Cardiac septum (tissue), 1 donor: ENCODE results near the gene OR10AD1. TPM values are rescaled to one million over a fixed set of nuclear protein-coding genes. Genes with fewer than 3 reads are reported as not detected.
"Not testable (repeated sequence)": the region's sequence is repeated elsewhere in the genome, so short reads cannot be mapped to it uniquely, and the experiment has no call there.

ENCODE experiments used
- DNase-seq: peaks from one replicate; pipeline ENCODE4 v3.0.0-alpha.2; 2020; ENCODE audit warnings: low spot score
- intact Hi-C: fragments of 100-400 bp; cut with DNase I; formaldehyde crosslinking; loops from one replicate; pipeline ENCODE4 v1.14.0; 2022
- long read RNA-seq: library from polyadenylated mRNA; unstranded; transcript quantifications from one replicate; pipeline ENCODE4 v2.0.0, GENCODE V29; 2021
- total RNA-seq: library from RNA; stranded (reverse); fragmentation: NEBNext Ultra II Directional; extraction: Animal tissue kit (Norgen Biotek cat#: 25700); gene quantifications from one replicate; pipeline ENCODE4 v1.2.1, GENCODE V29; 2021
- donor health status: DM: no; HTN: no; CAD: no.

Gene OR10AD1, protein sequence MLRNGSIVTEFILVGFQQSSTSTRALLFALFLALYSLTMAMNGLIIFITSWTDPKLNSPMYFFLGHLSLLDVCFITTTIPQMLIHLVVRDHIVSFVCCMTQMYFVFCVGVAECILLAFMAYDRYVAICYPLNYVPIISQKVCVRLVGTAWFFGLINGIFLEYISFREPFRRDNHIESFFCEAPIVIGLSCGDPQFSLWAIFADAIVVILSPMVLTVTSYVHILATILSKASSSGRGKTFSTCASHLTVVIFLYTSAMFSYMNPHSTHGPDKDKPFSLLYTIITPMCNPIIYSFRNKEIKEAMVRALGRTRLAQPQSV
- total RNA-seq = not detected
- long read RNA-seq = 0 reads

DNA sequence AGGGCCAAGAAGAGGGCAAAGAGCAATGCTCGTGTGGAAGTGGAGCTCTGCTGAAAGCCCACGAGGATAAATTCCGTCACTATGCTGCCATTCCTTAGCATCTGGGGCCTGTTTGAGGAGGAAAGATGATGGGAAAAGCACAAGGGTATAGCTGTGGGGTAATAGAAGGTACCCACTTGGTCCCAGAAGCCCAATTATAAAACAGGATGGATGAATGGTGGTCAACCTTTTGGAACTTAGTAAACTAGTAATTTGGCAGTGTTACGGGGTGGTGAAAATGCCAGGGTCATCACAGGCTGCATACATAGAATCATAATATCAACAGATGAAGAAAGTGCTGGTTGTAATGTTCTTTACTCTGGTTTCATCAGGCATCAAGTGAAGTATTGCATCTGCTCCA is at the start of gene OR10AD1:
Gene OR10AD1, minus strand, starts transcription at position 101 of the 400 bp plus-strand sequence. Its CDS starts 0 bp downstream, at position 101.
- intact Hi-C loops = no loop called here
- DNase-seq = no peak

- no peak for DNase-seq
- intact Hi-C loops = no loop called here
These were observed 44.3 kb upstream of the OR10AD1 start for GRCh38 chr12:48247181-48247966.

GRCh38 chr12:48237162-48237561 is 34.1 kb upstream of the OR10AD1 start:
- intact Hi-C loops = no loop called here
- no peak for DNase-seq

DNA sequence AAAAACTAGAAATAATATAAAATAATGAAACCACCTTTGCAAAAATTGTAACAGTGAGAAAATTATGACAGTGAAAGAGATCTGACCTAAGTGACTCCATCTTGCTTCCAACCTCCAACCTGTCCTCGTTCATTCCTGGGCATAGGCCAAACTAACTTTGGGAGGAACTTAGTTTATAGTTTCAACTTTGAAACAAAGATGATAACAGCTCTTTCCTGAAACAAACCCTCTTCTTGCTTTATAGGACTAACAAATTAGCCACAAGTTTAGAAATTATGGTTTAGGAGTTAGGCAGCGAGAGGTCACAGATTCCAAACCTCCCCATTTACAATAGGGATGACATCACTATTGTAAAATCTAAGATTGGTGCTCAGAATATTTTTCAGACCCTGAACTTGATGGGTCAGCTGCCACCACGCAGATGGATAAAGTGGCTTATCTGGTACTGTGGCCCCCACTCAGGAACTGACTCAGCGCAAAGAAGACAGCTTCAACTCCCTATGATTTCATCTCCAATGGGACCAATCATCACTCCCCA is 32.8 kb upstream of the OR10AD1 start:
- DNase-seq = no peak
- intact Hi-C loops = no loop called here

DNA sequence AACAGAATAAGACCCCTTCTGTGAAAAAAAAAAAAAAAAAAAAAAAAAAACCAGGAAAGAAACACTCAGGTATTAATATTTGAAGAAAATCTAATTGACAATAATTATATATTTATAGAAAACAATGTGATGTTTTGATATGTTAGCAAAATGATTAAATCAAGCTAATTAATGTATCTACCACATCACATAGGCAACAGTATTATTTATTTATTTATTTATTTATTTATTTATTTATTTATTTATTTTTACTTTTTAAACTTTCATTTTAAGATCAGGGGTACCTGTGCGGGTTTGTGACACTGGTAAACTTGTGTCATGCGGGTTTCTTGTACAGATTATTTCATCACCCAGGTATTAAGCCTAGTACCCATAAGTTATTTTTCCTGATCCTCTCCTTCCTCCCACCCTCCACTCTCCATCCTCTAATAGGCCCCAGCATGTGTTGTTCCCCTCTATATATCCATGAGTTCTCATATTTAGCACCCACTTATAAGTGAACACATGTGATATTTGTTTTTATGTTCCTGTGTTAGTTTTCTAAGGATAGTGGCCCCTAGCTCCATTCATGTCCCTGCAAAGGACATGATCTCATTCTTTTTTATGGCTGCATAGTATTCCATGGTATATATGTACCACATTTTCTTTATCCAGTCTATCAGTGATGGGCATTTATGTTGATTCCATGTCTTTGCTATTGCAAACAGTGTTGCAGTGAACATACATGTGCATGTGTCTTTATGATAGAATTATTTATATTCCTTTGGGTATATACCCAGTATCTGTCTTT is 28.3 kb upstream of the OR10AD1 start:
- intact Hi-C loops, DNase-seq: not testable (repeated sequence)

DNA sequence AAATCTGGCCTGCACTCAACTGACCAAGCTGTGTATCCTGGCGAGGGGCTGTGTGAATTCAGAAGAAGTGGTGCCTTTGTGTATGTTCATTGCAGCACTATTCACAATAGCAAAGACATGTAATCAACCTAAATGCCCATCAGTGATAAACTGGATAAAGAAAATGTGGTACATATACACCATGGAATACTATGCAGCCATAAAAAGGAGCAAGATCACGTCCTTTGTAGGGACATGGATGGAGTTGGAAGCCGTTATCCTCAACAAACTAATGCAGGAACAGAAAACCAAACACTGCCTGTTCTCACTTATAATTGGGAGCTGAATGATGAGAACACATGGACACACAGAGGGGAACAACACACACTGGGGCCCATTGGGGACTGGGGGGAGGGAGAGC is 21.4 kb upstream of the OR10AD1 start:
- intact Hi-C loops, DNase-seq: not testable (repeated sequence)

DNA sequence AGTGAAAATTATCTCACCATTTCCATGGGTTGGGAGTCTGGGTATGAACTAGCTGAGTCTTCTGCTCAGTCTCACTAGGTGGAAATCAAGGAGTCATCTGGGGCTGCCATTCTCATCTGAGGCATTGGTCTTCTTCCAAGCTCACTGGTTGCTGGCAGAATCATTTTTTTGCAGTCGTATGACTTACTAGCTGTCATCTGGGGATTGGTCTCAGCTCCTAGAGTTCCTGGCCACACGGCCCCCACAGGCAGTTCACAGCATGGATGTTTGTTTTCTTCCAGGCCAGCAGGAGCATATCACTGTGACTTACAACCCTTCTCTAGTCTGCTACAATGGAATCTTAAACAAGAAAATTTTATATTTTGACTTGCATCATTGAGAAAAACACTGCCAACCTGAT is 18.6 kb upstream of the OR10AD1 start:
- DNase-seq = no peak
- intact Hi-C loops = no loop called here

- DNase-seq = no peak
- intact Hi-C loops = no loop called here
These were observed 17.6 kb upstream of the OR10AD1 start for GRCh38 chr12:48220701-48221100.

- intact Hi-C loops = no loop called here
These were observed 16.5 kb upstream of the OR10AD1 start for GRCh38 chr12:48219631-48220030.

GRCh38 chr12:48216785-48217184 is 13.7 kb upstream of the OR10AD1 start:
- no peak for DNase-seq
- intact Hi-C loops = no loop called here

More at GRCh38 chr12:48219631-48220030, 16.5 kb upstream of the OR10AD1 start:
- no peak for DNase-seq

DNA sequence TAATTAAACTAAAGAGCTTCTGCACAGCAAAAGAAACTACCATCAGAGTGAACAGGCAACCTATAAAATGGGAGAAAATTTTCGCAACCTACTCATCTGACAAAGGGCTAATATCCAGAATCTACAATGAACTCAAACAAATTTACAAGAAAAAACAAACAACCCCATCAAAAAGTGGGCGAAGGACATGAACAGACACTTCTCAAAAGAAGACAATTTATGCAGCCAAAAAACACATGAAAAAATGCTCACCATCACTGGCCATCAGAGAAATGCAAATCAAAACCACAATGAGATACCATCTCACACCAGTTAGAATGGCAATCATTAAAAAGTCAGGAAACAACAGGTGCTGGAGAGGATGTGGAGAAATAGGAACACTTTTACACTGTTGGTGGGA is 6.4 kb upstream of the OR10AD1 start:
- intact Hi-C loops, DNase-seq: not testable (repeated sequence)

GRCh38 chr12:48202766-48203165 is 326 bp downstream of the OR10AD1 start:
- intact Hi-C loops = no loop called here
- DNase-seq = no peak

GRCh38 chr12:48201516-48201915 is 1.6 kb downstream of the OR10AD1 start:
- DNase-seq = no peak
- intact Hi-C loops = no loop called here

DNA sequence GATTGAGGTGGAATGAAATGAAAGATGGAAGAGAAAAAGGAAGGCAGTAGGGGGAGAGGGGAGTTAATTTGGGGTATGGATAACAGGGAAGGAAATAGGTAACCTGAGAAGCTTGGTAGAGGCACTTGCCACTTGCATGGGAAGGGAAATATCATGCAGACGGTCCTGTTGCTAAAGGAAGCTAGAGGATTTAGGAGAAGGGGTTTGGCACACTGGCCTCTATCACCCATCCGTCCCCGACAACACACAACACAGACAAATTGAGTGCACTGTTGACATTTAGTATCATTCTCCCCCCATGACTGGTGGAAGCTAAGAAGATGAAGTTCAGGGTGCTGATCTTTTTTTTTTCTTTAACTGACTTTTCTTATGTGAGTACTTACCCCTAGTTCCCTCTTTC is 2.0 kb downstream of the OR10AD1 start:
- intact Hi-C loops = no loop called here
- no peak for DNase-seq

DNA sequence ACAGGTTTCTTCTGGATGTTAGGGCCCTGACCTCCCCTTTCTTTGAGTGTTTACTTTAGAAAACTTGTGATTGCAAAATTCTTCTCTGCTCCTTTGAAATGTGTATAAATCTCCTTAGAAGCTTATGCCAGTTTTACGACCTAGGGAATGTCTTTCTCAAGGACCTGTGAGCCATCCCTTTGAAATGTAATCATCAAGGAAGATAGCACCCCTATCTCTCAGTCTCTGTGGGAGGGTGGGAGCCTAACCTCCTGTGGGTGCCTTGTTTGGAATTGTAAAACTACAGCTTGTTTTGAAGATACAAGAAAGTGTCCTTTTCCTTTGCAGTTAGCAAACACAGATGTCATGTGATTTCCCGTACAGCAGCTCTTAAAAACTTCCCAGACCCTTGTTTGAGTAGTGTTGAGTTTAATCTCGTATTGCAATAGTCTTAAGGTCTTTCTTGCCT is 3.3 kb downstream of the OR10AD1 start:
- no peak for DNase-seq
- intact Hi-C loops = loop anchor here (2.0 to 10.0 kb wide), 3 partner anchors 42 to 245 kb away; partner anchors contain the start of genes ASB8 and ZNF641

GRCh38 chr12:48198985-48199384 is 4.1 kb downstream of the OR10AD1 start:
- DNase-seq = no peak
- intact Hi-C loops = loop anchor here (2.0 to 10.0 kb wide), 3 partner anchors 42 to 246 kb away; partner anchors contain the start of genes ASB8 and ZNF641

- intact Hi-C loops = loop anchor here (2.0 to 10.0 kb wide), 3 partner anchors 41 to 246 kb away; partner anchors contain the start of genes ASB8 and ZNF641
- no peak for DNase-seq
These were observed 4.5 kb downstream of the OR10AD1 start for GRCh38 chr12:48198672-48198971.

GRCh38 chr12:48197971-48198671 is 5.0 kb downstream of the OR10AD1 start:
- intact Hi-C loops = loop anchor here (2.0 to 10.0 kb wide), 3 partner anchors 41 to 247 kb away; partner anchors contain the start of genes ASB8 and ZNF641
- peak; percentile 99 for DNase-seq

DNA sequence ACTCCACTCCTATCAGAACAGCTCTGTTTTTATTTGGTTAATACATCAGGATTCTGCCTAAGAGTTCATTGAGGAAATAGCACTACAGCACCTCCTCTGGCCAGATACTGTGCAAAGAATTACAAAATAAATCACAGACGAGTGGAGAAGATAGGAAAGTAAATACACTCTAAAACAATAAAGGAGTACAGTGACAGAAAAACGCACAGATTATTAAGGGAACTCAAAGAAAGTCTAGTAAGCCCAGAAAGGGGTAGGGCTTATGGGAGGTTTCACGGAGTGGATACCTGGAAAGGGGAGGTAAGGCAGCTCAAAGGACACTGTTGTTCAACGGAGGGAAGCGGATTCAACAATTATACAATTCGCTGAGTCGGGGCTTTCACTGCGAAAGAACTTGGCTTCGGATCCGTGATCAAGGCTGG is 5.5 kb downstream of the OR10AD1 start:
- DNase-seq = no peak
- intact Hi-C loops = loop anchor here (5.0 to 10.0 kb wide), 2 partner anchors 40 to 247 kb away; partner anchors contain the start of gene ASB8
